22Rv1 (cell line): Measurements from ENCODE around the gene TLE2.

Experiments
- H3K27ac ChIP-seq: fragments of 450-650 bp; 2 replicates; pipeline ENCODE4 v1.5.1; 2017
- ZFX ChIP-seq: fragments of 450-650 bp; IDR thresholded peaks from 2 replicates; pipeline ENCODE4 v1.6.1; 2017; ENCODE audit warnings: antibody characterized with exemption, borderline replicate concordance
- TF ChIP-seq, protein P1 (sequence below): fragments of 450-650 bp; IDR thresholded peaks from 2 replicates; pipeline ENCODE4 v1.5.1; 2017; ENCODE audit warnings: mild to moderate bottlenecking

Gene TLE2

DNA sequence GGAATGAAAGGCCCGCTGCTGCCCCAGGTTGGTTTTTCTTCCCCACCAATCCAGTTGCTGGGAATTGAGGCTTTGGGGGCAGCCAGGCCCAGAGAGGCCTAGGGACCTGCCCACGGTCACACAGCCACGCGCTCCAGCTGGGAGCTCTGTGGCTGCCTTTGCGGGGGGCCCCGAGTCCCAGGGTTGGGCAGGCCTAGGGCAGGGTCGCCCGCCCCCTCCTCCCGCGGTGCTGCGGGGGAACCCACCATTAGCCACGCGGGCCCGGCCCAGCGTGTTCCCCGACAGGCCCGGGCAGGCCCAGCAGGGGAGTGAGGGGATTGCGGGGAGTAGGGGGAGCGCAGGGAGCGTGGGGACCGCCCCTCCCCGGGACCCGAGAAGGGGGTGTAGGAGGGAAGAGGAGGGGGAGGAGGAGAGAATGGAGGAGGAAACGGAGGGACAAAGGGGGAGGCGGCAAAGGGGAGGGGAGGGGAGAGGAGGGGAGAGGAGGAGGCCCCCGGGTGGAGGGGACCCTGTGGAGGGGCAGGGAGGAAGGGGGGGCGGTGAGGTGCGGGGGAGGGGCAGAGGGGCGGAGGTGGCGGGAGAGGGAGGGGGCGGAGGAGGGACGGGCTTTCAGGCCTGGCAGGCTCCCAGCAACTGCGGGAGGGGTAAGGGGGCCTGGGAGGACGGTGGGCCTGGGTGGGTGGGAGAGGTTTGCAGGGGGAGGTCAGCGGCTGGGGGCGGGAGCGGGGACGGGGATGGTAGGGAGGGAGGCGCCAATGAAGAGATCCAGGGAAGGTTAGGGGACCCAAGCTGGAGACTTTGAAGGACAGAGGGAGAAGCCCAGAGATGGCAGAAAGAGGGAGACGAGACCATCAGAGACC, 12.9 kb upstream of the TLE2 start:
- TF ChIP-seq, protein P1, sequence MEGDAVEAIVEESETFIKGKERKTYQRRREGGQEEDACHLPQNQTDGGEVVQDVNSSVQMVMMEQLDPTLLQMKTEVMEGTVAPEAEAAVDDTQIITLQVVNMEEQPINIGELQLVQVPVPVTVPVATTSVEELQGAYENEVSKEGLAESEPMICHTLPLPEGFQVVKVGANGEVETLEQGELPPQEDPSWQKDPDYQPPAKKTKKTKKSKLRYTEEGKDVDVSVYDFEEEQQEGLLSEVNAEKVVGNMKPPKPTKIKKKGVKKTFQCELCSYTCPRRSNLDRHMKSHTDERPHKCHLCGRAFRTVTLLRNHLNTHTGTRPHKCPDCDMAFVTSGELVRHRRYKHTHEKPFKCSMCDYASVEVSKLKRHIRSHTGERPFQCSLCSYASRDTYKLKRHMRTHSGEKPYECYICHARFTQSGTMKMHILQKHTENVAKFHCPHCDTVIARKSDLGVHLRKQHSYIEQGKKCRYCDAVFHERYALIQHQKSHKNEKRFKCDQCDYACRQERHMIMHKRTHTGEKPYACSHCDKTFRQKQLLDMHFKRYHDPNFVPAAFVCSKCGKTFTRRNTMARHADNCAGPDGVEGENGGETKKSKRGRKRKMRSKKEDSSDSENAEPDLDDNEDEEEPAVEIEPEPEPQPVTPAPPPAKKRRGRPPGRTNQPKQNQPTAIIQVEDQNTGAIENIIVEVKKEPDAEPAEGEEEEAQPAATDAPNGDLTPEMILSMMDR = no peak
- TF ChIP-seq ZFX = no peak
- no peak overlapping the region for H3K27ac ChIP-seq

DNA sequence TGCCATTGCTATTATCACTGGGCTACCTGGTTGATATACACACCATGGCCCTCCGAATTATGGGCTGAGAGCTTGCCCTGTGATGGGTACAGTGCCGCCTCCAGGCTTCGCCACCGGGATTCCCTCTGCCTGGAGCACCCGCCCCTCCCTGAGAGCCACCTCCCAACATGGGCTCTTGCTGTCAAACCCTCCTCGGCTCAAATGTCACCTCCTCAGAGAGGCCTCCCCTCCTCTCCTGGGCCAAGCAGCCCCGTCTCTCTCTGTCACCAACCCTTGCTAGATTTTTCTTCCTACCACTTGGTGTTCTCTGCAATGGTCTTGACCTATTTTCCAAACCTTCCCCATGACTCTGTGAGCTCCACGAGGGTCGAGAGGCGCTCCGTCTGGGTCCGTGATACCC, 12.2 kb upstream of the TLE2 start:
- no peak overlapping the region for H3K27ac ChIP-seq
- TF ChIP-seq ZFX = no peak
- TF ChIP-seq, protein P1 = no peak

DNA sequence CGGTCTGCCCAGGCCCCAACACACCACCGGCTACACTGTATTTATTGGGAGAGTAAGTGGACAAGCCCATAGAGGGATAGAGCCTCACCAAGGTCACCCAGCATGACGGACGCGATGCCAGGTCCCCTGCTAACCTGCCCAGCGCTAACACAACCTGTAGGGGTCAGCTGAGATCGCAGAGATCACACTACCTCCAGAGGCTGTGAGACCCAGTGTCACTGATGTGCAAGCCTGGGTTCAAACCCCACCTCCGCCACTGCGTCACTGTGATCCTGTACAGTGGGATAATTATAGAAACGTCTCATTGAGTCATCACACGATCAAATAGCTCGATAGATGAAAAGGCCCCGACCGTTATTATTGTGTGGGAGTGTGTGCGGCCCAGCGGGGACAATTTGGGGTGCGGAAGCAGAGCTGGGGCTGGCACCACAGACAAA, 10.6 kb upstream of the TLE2 start:
- no peak overlapping the region for H3K27ac ChIP-seq
- TF ChIP-seq, protein P1 = no peak
- TF ChIP-seq ZFX = no peak

DNA sequence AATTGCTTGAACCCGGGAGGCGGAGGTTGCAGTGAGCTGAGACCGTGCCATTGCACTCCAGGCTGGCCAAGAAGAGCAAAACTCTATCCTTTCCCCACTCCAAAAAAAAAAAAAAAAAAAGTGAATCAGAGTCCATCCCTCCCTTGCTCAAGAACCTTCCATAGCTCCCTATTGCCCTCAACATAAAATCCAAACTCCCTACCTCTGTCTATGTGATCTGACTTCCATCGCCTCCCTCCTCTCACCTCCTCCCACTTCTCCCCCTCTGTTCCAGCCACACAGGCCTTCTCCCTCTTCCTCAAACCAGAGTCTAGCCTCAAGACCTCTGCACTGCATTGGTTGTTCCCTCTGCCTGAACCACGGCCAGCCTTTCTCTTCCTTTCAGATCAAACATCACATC, 10.0 kb upstream of the TLE2 start:
- H3K27ac ChIP-seq = no peak overlapping the region

DNA sequence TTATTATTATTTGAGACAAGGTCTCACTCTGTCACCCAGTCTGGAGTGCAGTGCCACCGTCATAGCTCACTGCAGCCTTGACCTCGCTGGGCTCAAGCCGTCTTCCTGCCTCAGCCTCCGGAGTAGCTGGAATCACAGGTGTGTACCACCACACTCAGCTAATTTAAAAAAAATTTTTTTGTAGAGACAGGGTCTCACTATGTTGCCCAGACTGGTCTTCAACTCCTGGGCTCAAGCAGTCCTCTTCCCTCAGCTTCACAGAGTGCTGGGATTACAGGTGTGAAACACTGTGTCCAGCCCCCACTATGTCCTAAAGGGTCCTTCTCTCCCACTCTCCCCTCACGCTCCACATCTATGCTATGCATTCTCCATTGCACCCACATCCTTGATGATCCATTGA, 9.1 kb upstream of the TLE2 start:
- no peak for TF ChIP-seq ZFX
- TF ChIP-seq, protein P1 = no peak
- H3K27ac ChIP-seq = no peak overlapping the region

More for the DNA sequence above, 10.0 kb upstream of the TLE2 start:
- no peak for TF ChIP-seq ZFX
- TF ChIP-seq, protein P1 = no peak

DNA sequence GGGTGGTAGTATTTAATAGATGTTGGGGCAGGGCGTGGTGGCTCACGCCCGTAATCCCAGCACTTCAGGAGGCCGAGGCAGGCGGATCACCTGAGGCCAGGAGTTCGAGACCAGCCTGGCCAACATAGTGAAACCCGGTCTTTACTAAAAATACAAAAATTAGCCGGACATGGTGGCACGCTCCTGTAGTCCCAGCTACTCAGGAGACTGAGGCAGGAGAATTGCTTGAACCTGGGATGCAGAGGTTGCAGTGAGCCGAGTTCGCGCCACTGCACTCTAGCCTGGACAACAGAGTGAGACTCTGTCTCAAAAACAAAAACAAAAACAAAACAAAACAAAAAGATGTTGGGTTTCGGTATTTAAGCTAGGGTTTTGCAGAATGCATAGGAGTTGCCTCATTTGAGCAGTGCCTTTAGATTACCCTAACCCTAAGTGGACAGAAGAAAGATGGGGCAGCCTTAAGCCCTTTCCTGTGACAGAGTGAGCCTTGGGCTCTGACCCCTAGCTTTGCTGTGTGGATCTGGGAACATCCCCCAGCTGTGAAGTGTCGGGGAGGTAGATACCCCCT, 8.0 kb upstream of the TLE2 start:
- peak overlapping the region; percentile 89 for H3K27ac ChIP-seq

DNA sequence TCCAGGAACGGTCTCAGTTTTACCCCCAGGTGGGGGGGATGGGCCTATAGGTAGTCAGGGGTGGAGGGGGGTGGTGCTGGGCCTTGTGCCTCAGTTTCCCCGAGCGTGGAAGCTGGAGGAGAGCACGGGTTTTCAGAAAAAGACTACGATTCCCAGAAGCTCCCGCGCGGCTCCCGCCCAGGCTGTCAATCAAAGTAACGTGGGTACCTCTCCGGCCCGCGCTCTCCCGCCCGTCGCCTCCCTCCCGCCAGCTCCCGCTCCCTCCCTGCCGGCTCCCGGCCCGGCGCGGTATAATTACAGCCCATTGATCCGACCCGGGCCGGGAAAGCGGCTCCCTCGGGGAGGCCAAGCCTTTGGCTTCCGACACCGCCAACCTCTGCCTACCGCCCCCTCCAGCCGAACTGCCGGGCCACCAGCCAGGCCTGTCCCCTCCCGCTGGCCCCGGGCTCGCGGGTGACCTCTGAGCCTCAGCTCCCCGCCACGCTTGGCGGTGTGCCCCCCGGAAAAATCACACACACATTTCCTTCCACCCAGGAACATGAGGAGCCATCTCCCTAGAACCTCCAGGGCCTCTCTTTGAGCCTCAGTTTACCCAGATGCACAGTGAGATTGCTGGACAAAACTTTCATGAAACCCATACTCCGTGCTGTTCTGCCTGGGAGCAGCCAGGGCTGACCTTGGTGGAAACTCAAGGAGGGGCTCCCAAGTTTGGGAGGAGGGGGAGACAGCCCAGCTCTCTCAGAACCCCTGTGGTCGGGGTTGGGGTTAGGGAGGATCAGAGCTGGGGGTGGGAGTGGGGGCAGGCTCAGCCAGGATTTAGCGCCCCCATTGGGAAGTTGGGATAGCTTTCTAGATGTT, 7.3 kb upstream of the TLE2 start:
- H3K27ac ChIP-seq = peak overlapping the region; percentile 89
- TF ChIP-seq, protein P1 = peak; percentile 31
- no peak for TF ChIP-seq ZFX
